Suprapubic skin (tissue), 4 donors: ENCODE data around the gene SLC24A4. TPM values are rescaled to one million over a fixed set of nuclear protein-coding genes. Genes with fewer than 3 reads are reported as not detected.

ENCODE experiments used
- DNase-seq, 2 donors: peaks; one replicate each; pipeline ENCODE4 v3.0.0-alpha.2; 2019; ENCODE audit warnings: low spot score in 2 of 2
- H3K27ac ChIP-seq: fragments of 200-600 bp; sonication (generic); one replicate; pipeline ENCODE4 v1.5.1; 2019
- H3K27me3 ChIP-seq: fragments of 200-600 bp; sonication (generic); one replicate; pipeline ENCODE4 v1.5.1; 2019
- H3K36me3 ChIP-seq: fragments of 200-600 bp; sonication (generic); one replicate; pipeline ENCODE4 v1.5.1; 2019
- H3K4me1 ChIP-seq: fragments of 200-600 bp; sonication (generic); one replicate; pipeline ENCODE4 v1.5.1; 2019
- H3K4me3 ChIP-seq: fragments of 200-600 bp; sonication (generic); one replicate; pipeline ENCODE4 v1.5.1; 2019; ENCODE audit warnings: mild to moderate bottlenecking
- H3K9me3 ChIP-seq: fragments of 200-600 bp; sonication (generic); one replicate; pipeline ENCODE4 v1.5.1; 2019
- CTCF ChIP-seq, 2 donors: fragments of 200-600 bp in 1 of 2; fragments of 450-650 bp in 1 of 2; sonication (generic) in 1 of 2; IDR thresholded peaks; one replicate each; pipeline ENCODE4 v1.5.1; 2016 to 2019; ENCODE audit warnings: antibody characterized with exemption in 2 of 2, mild to moderate bottlenecking in 1 of 2, moderate library complexity in 1 of 2
- EP300 ChIP-seq: sonication (generic); formaldehyde crosslinking; IDR thresholded peaks from one replicate; pipeline ENCODE4 v1.6.1; 2017; ENCODE audit warnings: antibody characterized with exemption
- POLR2A ChIP-seq, 2 donors: fragments of 450-650 bp; IDR thresholded peaks; one replicate each; pipeline ENCODE4 v1.6.1; 2017; ENCODE audit warnings: antibody characterized with exemption in 2 of 2, mild to moderate bottlenecking in 2 of 2, moderate library complexity in 2 of 2
- POLR2AphosphoS5 ChIP-seq, 3 donors: sonication (generic); formaldehyde crosslinking; IDR thresholded peaks; one replicate each; pipeline ENCODE4 v1.6.1; 2017; ENCODE audit warnings: antibody characterized with exemption in 3 of 3
- WGBS: methylation state at CpG from one replicate; pipeline ENCODE4 v1.1.5; 2018; 5-methylcytosine and 5-hydroxymethylcytosine counted together
- total RNA-seq, 4 donors: library from RNA; depleted of rRNA; stranded (reverse); fragments of >200 nt; gene quantifications; one replicate each; pipeline ENCODE4 v1.1.0, GENCODE V29; 2016

Gene SLC24A4
- total RNA-seq, 4 donors from 2014 or later, result 0.11 to 0.57 (median 0.34) TPM

- Histone ChIP-seq H3K27ac (no peak overlapping the region), H3K36me3 (no peaks in the 10 kb centered on the region), H3K4me1 (no peaks in the 10 kb centered on the region), H3K27me3 (no peaks in the 10 kb centered on the region), H3K4me3 (no peak overlapping the region), H3K9me3 (no peaks in the 10 kb centered on the region)
- 78% methylated on average over 8 of the region's 9 CpGs for WGBS
- DNase-seq, result no peak
- TF ChIP-seq POLR2AphosphoS5 (IDR thresholded peaks at IDR 0.05) (no peak), POLR2A (IDR thresholded peaks at IDR 0.05) (no peak), CTCF (IDR thresholded peaks at IDR 0.05) (no peak), EP300 (no peak)
Measured at GRCh38 chr14:92392711-92393110, 69.7 kb downstream of the SLC24A4 start.

GRCh38 chr14:92397150-92397952 lies 74.4 kb downstream of the SLC24A4 start:
- H3K27ac ChIP-seq, result no peak overlapping the region
- no peaks in the 10 kb centered on the region for H3K36me3 ChIP-seq
- WGBS, result 51% methylated on average over 9 of the region's 9 CpGs
- TF ChIP-seq POLR2AphosphoS5 (IDR thresholded peaks at IDR 0.05), result no peak
- no peak for TF ChIP-seq EP300
- TF ChIP-seq POLR2A (IDR thresholded peaks at IDR 0.05), result no peak
- TF ChIP-seq CTCF (IDR thresholded peaks at IDR 0.05), result no peak
- no peaks in the 10 kb centered on the region for H3K27me3 ChIP-seq
- no peak overlapping the region for H3K4me3 ChIP-seq
- no peak for DNase-seq
- no peaks in the 10 kb centered on the region for H3K9me3 ChIP-seq
- H3K4me1 ChIP-seq, result no peaks in the 10 kb centered on the region

GRCh38 chr14:92397953-92398564 lies 75.1 kb downstream of the SLC24A4 start:
- TF ChIP-seq POLR2AphosphoS5 (IDR thresholded peaks at IDR 0.05), result no peak
- TF ChIP-seq EP300, result no peak
- no peak for TF ChIP-seq CTCF (IDR thresholded peaks at IDR 0.05)
- no peak overlapping the region for H3K27ac ChIP-seq
- no peak for DNase-seq

GRCh38 chr14:92398888-92399636 lies 76.1 kb downstream of the SLC24A4 start:
- Histone ChIP-seq H3K9me3 (no peaks in the 10 kb centered on the region), H3K27ac (no peak overlapping the region), H3K4me3 (no peak overlapping the region), H3K36me3 (no peaks in the 10 kb centered on the region), H3K4me1 (no peaks in the 10 kb centered on the region), H3K27me3 (no peaks in the 10 kb centered on the region)
- TF ChIP-seq EP300 (no peak), POLR2A (IDR thresholded peaks at IDR 0.05) (no peak), POLR2AphosphoS5 (IDR thresholded peaks at IDR 0.05) (no peak), CTCF (IDR thresholded peaks at IDR 0.05) (no peak)
- WGBS, result 75% methylated on average over 7 of the region's 7 CpGs
- no peak for DNase-seq

More at GRCh38 chr14:92397953-92398564, 75.1 kb downstream of the SLC24A4 start:
- Histone ChIP-seq H3K4me3 (no peak overlapping the region), H3K36me3 (no peaks in the 10 kb centered on the region), H3K4me1 (no peaks in the 10 kb centered on the region), H3K27me3 (no peaks in the 10 kb centered on the region), H3K9me3 (no peaks in the 10 kb centered on the region)
- WGBS, result 65% methylated on average over 9 of the region's 9 CpGs
